ENCODE results near the gene GPR6.

The GPR6 gene

GRCh38 chr6:110020888-110021287 is 42.8 kb downstream of the GPR6 start:
- DNase-seq (ENCODE audit: extremely low read depth, low read depth) = no peak
- no peak for TF ChIP-seq CTCF (IDR thresholded peaks at IDR 0.05; ENCODE audit: low read depth, low read length)

- DNase-seq (ENCODE audit: extremely low read depth, low read depth) = no peak
Observed at GRCh38 chr6:110029144-110029543, 51.0 kb downstream of the GPR6 start.

More at GRCh38 chr6:110029144-110029543, 51.0 kb downstream of the GPR6 start:
- no peak for TF ChIP-seq CTCF (IDR thresholded peaks at IDR 0.05; ENCODE audit: low read depth, low read length)
